ENCODE results near the gene ARL8B. TPM values are rescaled to one million over a fixed set of nuclear protein-coding genes. Genes with fewer than 3 reads are reported as not detected.

ARL8B gene
- polyA plus RNA-seq, 1 of the 3 experiments (the other 2 are of a cell fraction), result 21.9 TPM

DNA sequence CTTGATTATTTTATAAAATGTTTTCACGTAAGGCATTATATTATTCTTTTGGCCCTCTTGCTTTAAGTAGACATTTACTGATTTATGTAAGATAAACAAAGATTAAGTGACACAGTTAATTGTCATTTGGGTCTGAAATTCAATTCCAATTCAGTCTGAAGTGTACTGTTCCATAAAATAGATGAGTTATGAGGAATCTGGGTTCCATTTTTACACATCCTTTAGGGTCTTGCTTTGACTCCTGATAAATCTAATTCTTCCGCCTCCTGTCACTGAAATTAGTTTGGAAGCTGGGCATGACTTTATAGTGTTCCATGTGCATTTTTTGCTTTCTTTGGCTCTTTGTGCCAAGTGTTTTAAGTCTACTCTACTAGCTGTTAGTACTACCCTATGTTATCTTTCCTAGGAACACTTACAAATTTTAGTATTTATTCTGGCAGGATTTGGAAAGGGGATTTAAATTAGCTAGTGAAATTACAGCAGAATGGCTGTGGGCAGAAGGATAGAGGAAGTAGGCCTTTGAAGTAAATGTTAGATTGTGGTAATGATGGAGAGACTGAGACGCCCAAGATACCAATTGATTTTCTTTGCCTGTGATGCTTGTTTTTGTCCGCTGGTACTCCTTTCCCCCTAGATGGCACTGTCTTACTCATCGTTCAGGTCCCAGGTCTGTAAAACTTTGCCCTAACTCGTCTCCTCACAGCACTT, 14.3 kb downstream of the ARL8B start:
- H3K4me1 ChIP-seq (ENCODE audit: control insufficient read depth in 1 of 2, insufficient read depth in 2 of 2, low read depth in 1 of 2, low read length in 1 of 2), result peaks cover 10 to 22% of the 10 kb centered on the region in 2 experiments; a peak in 3 of 4 replicates
- no peak overlapping the region for H3K4me3 ChIP-seq (ENCODE audit: low read depth in 2 of 2, low read length in 1 of 2)
- peak; percentile 37 for DNase-seq
- ChIA-PET POLR2A (no interaction called here), CTCF (interaction anchor here (1.3 kb wide), 1 partner anchor 85 kb away, joined by 3 read pairs; no protein-coding TSS in a partner anchor)
- H3K9me3 ChIP-seq, result no peaks in the 10 kb centered on the region
- H3K27ac ChIP-seq (ENCODE audit: low read depth in 2 of 2, low read length in 1 of 2), result peak overlapping the region in 1 of 2 experiments; percentile 29; a peak in 2 of 4 replicates
- H3K79me2 ChIP-seq (ENCODE audit: insufficient read depth), result peaks cover 100% of the 10 kb centered on the region
- H3K4me2 ChIP-seq, result no peak overlapping the region
- no peak for TF ChIP-seq GABPA (IDR thresholded peaks at IDR 0.05; ENCODE audit: low read depth)
- TF ChIP-seq CTCF (IDR thresholded peaks at IDR 0.05), result peak; percentile 59
- peak; percentile 63 for TF ChIP-seq RAD21 (IDR thresholded peaks at IDR 0.05; ENCODE audit: low read length)
- TF ChIP-seq YY1 (IDR thresholded peaks at IDR 0.05; ENCODE audit: low read depth), result no peak
- TF ChIP-seq SMC3 (IDR thresholded peaks at IDR 0.05; ENCODE audit: low read depth, low read length), result peak; percentile 30; the same call in 1 of the 2 replicates
- no peak overlapping the region for H3K9ac ChIP-seq
- H3K36me3 ChIP-seq (replicated peaks in 1 of 2; ENCODE audit: control insufficient read depth in 1 of 2, insufficient read depth in 2 of 2, low read length in 1 of 2), result peaks cover 0 to 3% of the 10 kb centered on the region in 2 experiments
- no peak overlapping the region for H2AFZ ChIP-seq (ENCODE audit: low read depth)
- no peaks in the 10 kb centered on the region for H3K9me2 ChIP-seq
- H3K27me3 ChIP-seq (ENCODE audit: insufficient read depth), result no peaks in the 10 kb centered on the region
- peaks cover 90% of the 10 kb centered on the region for H4K20me1 ChIP-seq (ENCODE audit: insufficient read depth)
- H3F3A ChIP-seq (replicated peaks; ENCODE audit: insufficient read depth), result peaks cover 23% of the 10 kb centered on the region
- WGBS (ENCODE audit: low lambda C conversion rate), result 62% methylated on average over 6 of the region's 6 CpGs

DNA sequence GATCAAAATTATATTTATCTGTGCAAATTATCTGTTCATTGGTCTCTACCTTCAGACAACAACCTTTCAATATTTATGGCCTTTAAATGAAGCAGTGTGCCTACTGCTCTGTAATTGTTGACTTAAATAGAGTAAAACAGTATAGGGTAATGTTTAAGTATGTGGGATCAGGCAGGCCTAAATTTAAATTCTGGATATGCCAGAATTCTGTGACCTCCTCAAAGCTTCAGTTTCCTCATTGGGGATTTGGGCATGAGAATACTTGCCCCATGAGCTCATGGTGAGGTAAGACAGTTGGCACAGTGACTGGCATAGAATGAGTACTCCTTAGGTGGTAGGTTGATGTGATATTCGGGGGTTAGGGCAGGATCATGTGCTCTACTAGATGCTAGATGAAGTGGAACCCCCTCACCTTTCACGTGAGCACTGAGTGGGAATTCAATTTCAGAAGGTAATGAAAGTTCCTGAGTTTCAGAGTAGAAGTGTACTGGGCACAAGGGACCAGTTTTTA, 14.9 kb downstream of the ARL8B start:
- WGBS (ENCODE audit: low lambda C conversion rate), result 98% methylated on average over 2 of the region's 2 CpGs
- TF ChIP-seq MEF2A (IDR thresholded peaks at IDR 0.05; ENCODE audit: borderline replicate concordance, low read depth), result no peak
- no peak for TF ChIP-seq EZH2phosphoT487 (IDR thresholded peaks at IDR 0.05; ENCODE audit: borderline replicate concordance, low read depth)
- TF ChIP-seq NRF1 (IDR thresholded peaks at IDR 0.05; ENCODE audit: low read depth, low read length), result no peak
- TF ChIP-seq FOXM1 (IDR thresholded peaks at IDR 0.05; ENCODE audit: low read depth), result no peak
- no peak for TF ChIP-seq USF2 (IDR thresholded peaks at IDR 0.05; ENCODE audit: borderline replicate concordance, low read depth, low read length)
- TF ChIP-seq SIN3A (IDR thresholded peaks at IDR 0.05; ENCODE audit: borderline replicate concordance, low read depth, low read length), result no peak
- no peak for TF ChIP-seq GABPA (IDR thresholded peaks at IDR 0.05; ENCODE audit: low read depth)
- no peak for TF ChIP-seq TCF12 (IDR thresholded peaks at IDR 0.05)
- H2AFZ ChIP-seq (ENCODE audit: low read depth), result no peak overlapping the region
- H3K4me3 ChIP-seq (ENCODE audit: low read depth in 2 of 2, low read length in 1 of 2), result no peak overlapping the region
- H4K20me1 ChIP-seq (ENCODE audit: insufficient read depth), result peaks cover 92% of the 10 kb centered on the region
- H3K27me3 ChIP-seq (ENCODE audit: insufficient read depth), result no peaks in the 10 kb centered on the region
- H3K4me1 ChIP-seq (ENCODE audit: control insufficient read depth in 1 of 2, insufficient read depth in 2 of 2, low read depth in 1 of 2, low read length in 1 of 2), result peaks cover 10 to 22% of the 10 kb centered on the region in 2 experiments; a peak in 3 of 4 replicates
- ChIA-PET CTCF (interaction anchor here (1.3 kb wide), 1 partner anchor 84 kb away, joined by 3 read pairs; no protein-coding TSS in a partner anchor), POLR2A (no interaction called here)
- no peak overlapping the region for H3K4me2 ChIP-seq
- no peak for DNase-seq
- H3K9ac ChIP-seq, result no peak overlapping the region
- H3K36me3 ChIP-seq (replicated peaks in 1 of 2; ENCODE audit: control insufficient read depth in 1 of 2, insufficient read depth in 2 of 2, low read length in 1 of 2), result peaks cover 0 to 3% of the 10 kb centered on the region in 2 experiments
- no peaks in the 10 kb centered on the region for H3K9me2 ChIP-seq
- no peaks in the 10 kb centered on the region for H3K9me3 ChIP-seq
- H3K27ac ChIP-seq (ENCODE audit: low read depth in 2 of 2, low read length in 1 of 2), result peak overlapping the region; percentile 26 to 29; a peak in 1 of 4 replicates
- peaks cover 100% of the 10 kb centered on the region for H3K79me2 ChIP-seq (ENCODE audit: insufficient read depth)
- H3F3A ChIP-seq (replicated peaks; ENCODE audit: insufficient read depth), result peaks cover 23% of the 10 kb centered on the region
